Keratinocyte (primary cell): Measurements from ENCODE around the gene LDB2.

Experiments used
- CTCF ChIP-seq, 3 experiments: IDR thresholded peaks in 1 of 3; conservative IDR thresholded peaks in 1 of 3; optimal IDR thresholded peaks in 1 of 3; 2 replicates in 2 of 3; 3 replicates in 1 of 3; pipeline versions ENCODE3 to v1.5.1; 2011; ENCODE audit warnings: low read length in 3 of 3, mild to moderate bottlenecking in 3 of 3, moderate library complexity in 2 of 3, control low read depth in 1 of 3, inconsistent platforms in 1 of 3; ENCODE audit not compliant: insufficient read depth in 2 of 3; ENCODE audit errors: extremely low read depth in 1 of 3
- EZH2 ChIP-seq: IDR thresholded peaks from one replicate; pipeline ENCODE4 v1.6.1; 2012; ENCODE audit warnings: inconsistent platforms, mild to moderate bottlenecking, low read length, moderate library complexity

- TF ChIP-seq CTCF (optimal IDR thresholded peaks at IDR 0.05 in 1 of 3, IDR thresholded peaks at IDR 0.05 in 1 of 3, conservative IDR thresholded peaks at IDR 0.05 in 1 of 3; ENCODE audit: extremely low read depth in 1 of 3, insufficient read depth in 2 of 3, low read length in 3 of 3) = no peak
- TF ChIP-seq EZH2 = no peak
Measured at GRCh38 chr4:16588651-16589050, 309.8 kb downstream of the LDB2 start.
